Mesendoderm (in vitro differentiated cells): ENCODE data around the gene OTULINL.

Experiments used
- DNase-seq: peaks from one replicate; pipeline ENCODE4 v3.0.0; 2013
- H2AK5ac ChIP-seq: 2 replicates; pipeline ENCODE4 v1.6.1; 2013; ENCODE audit warnings: low read length, inconsistent platforms
- H2BK120ac ChIP-seq: 2 replicates; pipeline ENCODE4 v1.6.1; 2013; ENCODE audit warnings: low read depth, mild to moderate bottlenecking, low read length, moderate library complexity, mixed read lengths
- H2BK15ac ChIP-seq: replicated peaks from 2 replicates; pipeline ENCODE4 v1.6.1; 2013; ENCODE audit warnings: low read depth, mild to moderate bottlenecking, moderate library complexity
- H2BK5ac ChIP-seq: 2 replicates; pipeline ENCODE4 v1.6.1; 2013; ENCODE audit warnings: low read length, inconsistent platforms
- H3K18ac ChIP-seq: 2 replicates; pipeline ENCODE4 v1.6.1; 2013; ENCODE audit warnings: mild to moderate bottlenecking, low read length, mixed read lengths
- H3K23ac ChIP-seq: one replicate; pipeline ENCODE4 v1.6.1; 2013; ENCODE audit warnings: low read length
- H3K27ac ChIP-seq: 2 replicates; pipeline ENCODE4 v1.5.1; 2013; ENCODE audit warnings: low read depth, mild to moderate bottlenecking, inconsistent platforms, low read length, moderate library complexity
- H3K27me3 ChIP-seq: 2 replicates; pipeline ENCODE4 v1.6.1; 2013; ENCODE audit warnings: low read length, control low read depth, mild to moderate bottlenecking, inconsistent platforms; ENCODE audit not compliant: insufficient read depth, poor library complexity
- H3K36me3 ChIP-seq: 2 replicates; pipeline ENCODE4 v1.6.1; 2013; ENCODE audit warnings: low read length, inconsistent platforms; ENCODE audit not compliant: control insufficient read depth, insufficient read depth
- H3K4ac ChIP-seq: one replicate; pipeline ENCODE4 v1.6.1; 2013; ENCODE audit warnings: low read depth, mild to moderate bottlenecking, low read length, moderate library complexity
- H3K4me1 ChIP-seq: 2 replicates; pipeline ENCODE4 v1.6.1; 2013; ENCODE audit warnings: low read depth, low read length, inconsistent platforms; ENCODE audit not compliant: control insufficient read depth
- H3K4me2 ChIP-seq: 2 replicates; pipeline ENCODE4 v1.6.1; 2013; ENCODE audit warnings: low read length
- H3K4me3 ChIP-seq: 2 replicates; pipeline ENCODE4 v1.5.1; 2013; ENCODE audit warnings: mild to moderate bottlenecking, low read length
- H3K56ac ChIP-seq: one replicate; pipeline ENCODE4 v1.6.1; 2013; ENCODE audit warnings: low read length
- H3K79me1 ChIP-seq: 2 replicates; pipeline ENCODE4 v1.6.1; 2013; ENCODE audit warnings: low read length, inconsistent platforms
- H3K79me2 ChIP-seq: 2 replicates; pipeline ENCODE4 v1.6.1; 2013; ENCODE audit warnings: mild to moderate bottlenecking, low read length; ENCODE audit not compliant: control insufficient read depth, insufficient read depth
- H3K9ac ChIP-seq: 2 replicates; pipeline ENCODE4 v1.6.1; 2013; ENCODE audit warnings: low read length, inconsistent platforms
- H4K5ac ChIP-seq: one replicate; pipeline ENCODE4 v1.6.1; 2013; ENCODE audit warnings: low read length
- H4K8ac ChIP-seq: one replicate; pipeline ENCODE4 v1.6.1; 2013; ENCODE audit warnings: low read depth, mild to moderate bottlenecking, control low read depth, low read length, moderate library complexity
- whole genome bisulfite sequencing: extraction: QIAGEN DNeasy Blood & Tissue Kit; methylation state at CpG from one replicate; pipeline ENCODE4 v1.1.7; 2013; ENCODE audit warnings: low lambda C conversion rate, missing lambda C conversion rate; ENCODE audit not compliant: insufficient coverage; ENCODE audit errors: extremely low coverage; 5-methylcytosine and 5-hydroxymethylcytosine counted together

OTULINL gene

GRCh38 chr5:14572836-14573235, 8.8 kb upstream of the OTULINL start:
- Histone ChIP-seq H3K4me3 (no peak overlapping the region), H3K23ac (no peak overlapping the region), H3K56ac (no peak overlapping the region), H3K4me2 (no peak overlapping the region), H3K9ac (no peak overlapping the region), H3K27ac (no peak overlapping the region), H4K8ac (no peak overlapping the region), H3K79me2 (no peaks in the 10 kb centered on the region), H2BK15ac (no peak overlapping the region), H3K27me3 (no peaks in the 10 kb centered on the region), H4K5ac (no peak overlapping the region), H2AK5ac (no peak overlapping the region), H3K4ac (no peak overlapping the region), H3K18ac (no peak overlapping the region), H2BK5ac (no peak overlapping the region), H2BK120ac (no peak overlapping the region), H3K4me1 (no peaks in the 10 kb centered on the region), H3K79me1 (no peaks in the 10 kb centered on the region), H3K36me3 (no peaks in the 10 kb centered on the region)
- DNase-seq: no peak
- WGBS: no CpG with 5 or more reads among the region's 4 CpGs

GRCh38 chr5:14574096-14574495, 7.5 kb upstream of the OTULINL start:
- H3K9ac ChIP-seq: no peak overlapping the region
- no peak overlapping the region for H2BK15ac ChIP-seq
- H3K27me3 ChIP-seq: no peaks in the 10 kb centered on the region
- no peak overlapping the region for H2AK5ac ChIP-seq
- H4K5ac ChIP-seq: no peak overlapping the region
- no peak overlapping the region for H4K8ac ChIP-seq
- no peaks in the 10 kb centered on the region for H3K79me1 ChIP-seq
- H3K27ac ChIP-seq: no peak overlapping the region
- no peak overlapping the region for H3K18ac ChIP-seq
- WGBS: no CpG with 5 or more reads among the region's 3 CpGs
- no peak overlapping the region for H3K4me3 ChIP-seq
- H3K4me2 ChIP-seq: no peak overlapping the region
- H3K23ac ChIP-seq: no peak overlapping the region
- H3K56ac ChIP-seq: no peak overlapping the region
- no peak overlapping the region for H2BK120ac ChIP-seq
- no peak overlapping the region for H3K4ac ChIP-seq
- no peaks in the 10 kb centered on the region for H3K36me3 ChIP-seq
- DNase-seq: no peak
- H3K79me2 ChIP-seq: no peaks in the 10 kb centered on the region
- H2BK5ac ChIP-seq: no peak overlapping the region
- no peaks in the 10 kb centered on the region for H3K4me1 ChIP-seq

GRCh38 chr5:14574891-14575508, 6.6 kb upstream of the OTULINL start:
- Histone ChIP-seq H3K36me3 (no peaks in the 10 kb centered on the region), H3K23ac (no peak overlapping the region), H3K27me3 (no peaks in the 10 kb centered on the region), H3K4me3 (no peak overlapping the region), H4K5ac (no peak overlapping the region), H3K27ac (no peak overlapping the region), H4K8ac (no peak overlapping the region), H2BK5ac (no peak overlapping the region), H2BK15ac (no peak overlapping the region), H2BK120ac (no peak overlapping the region), H3K79me2 (no peaks in the 10 kb centered on the region), H3K9ac (no peak overlapping the region), H3K56ac (no peak overlapping the region), H3K79me1 (no peaks in the 10 kb centered on the region), H3K4ac (no peak overlapping the region), H3K4me2 (no peak overlapping the region), H3K18ac (no peak overlapping the region), H3K4me1 (no peaks in the 10 kb centered on the region), H2AK5ac (no peak overlapping the region)
- DNase-seq: no peak
- no CpG with 5 or more reads among the region's 2 CpGs for whole genome bisulfite sequencing

GRCh38 chr5:14576206-14576605, 5.4 kb upstream of the OTULINL start:
- no peak overlapping the region for H3K23ac ChIP-seq
- H3K4ac ChIP-seq: no peak overlapping the region
- H3K56ac ChIP-seq: no peak overlapping the region
- no peak overlapping the region for H3K4me3 ChIP-seq
- no peak overlapping the region for H3K27ac ChIP-seq
- H3K36me3 ChIP-seq: no peaks in the 10 kb centered on the region
- H2BK5ac ChIP-seq: no peak overlapping the region
- no peak overlapping the region for H3K4me2 ChIP-seq
- H4K8ac ChIP-seq: no peak overlapping the region
- H2BK120ac ChIP-seq: no peak overlapping the region
- no peaks in the 10 kb centered on the region for H3K79me1 ChIP-seq
- no peak overlapping the region for H2AK5ac ChIP-seq
- no peaks in the 10 kb centered on the region for H3K27me3 ChIP-seq
- no peak for DNase-seq
- H3K4me1 ChIP-seq: no peaks in the 10 kb centered on the region
- H4K5ac ChIP-seq: no peak overlapping the region
- H3K79me2 ChIP-seq: no peaks in the 10 kb centered on the region
- no peak overlapping the region for H2BK15ac ChIP-seq
- no peak overlapping the region for H3K9ac ChIP-seq
- WGBS: 100% methylated on average over 2 of the region's 7 CpGs
- no peak overlapping the region for H3K18ac ChIP-seq

GRCh38 chr5:14577079-14577725, 4.4 kb upstream of the OTULINL start:
- no peak for DNase-seq
- H2BK15ac ChIP-seq: no peak overlapping the region
- no peak overlapping the region for H2AK5ac ChIP-seq
- H3K36me3 ChIP-seq: no peaks in the 10 kb centered on the region
- H3K4me3 ChIP-seq: no peak overlapping the region
- no peak overlapping the region for H2BK120ac ChIP-seq
- WGBS: no CpG with 5 or more reads among the region's 40 CpGs
- no peaks in the 10 kb centered on the region for H3K79me2 ChIP-seq
- H3K23ac ChIP-seq: no peak overlapping the region
- H3K4me1 ChIP-seq: no peaks in the 10 kb centered on the region
- H3K56ac ChIP-seq: no peak overlapping the region
- H3K18ac ChIP-seq: no peak overlapping the region
- no peak overlapping the region for H3K9ac ChIP-seq
- no peak overlapping the region for H3K4me2 ChIP-seq
- no peak overlapping the region for H3K4ac ChIP-seq
- no peak overlapping the region for H4K8ac ChIP-seq
- H2BK5ac ChIP-seq: no peak overlapping the region
- H3K27ac ChIP-seq: no peak overlapping the region
- H3K79me1 ChIP-seq: no peaks in the 10 kb centered on the region
- no peaks in the 10 kb centered on the region for H3K27me3 ChIP-seq
- no peak overlapping the region for H4K5ac ChIP-seq

GRCh38 chr5:14577971-14578370, 3.6 kb upstream of the OTULINL start:
- Histone ChIP-seq H2BK120ac (no peak overlapping the region), H4K5ac (no peak overlapping the region), H3K4me3 (no peak overlapping the region), H3K27me3 (no peaks in the 10 kb centered on the region), H3K4me2 (no peak overlapping the region), H3K79me1 (no peaks in the 10 kb centered on the region), H2BK15ac (no peak overlapping the region), H2BK5ac (no peak overlapping the region), H3K36me3 (no peaks in the 10 kb centered on the region), H3K23ac (no peak overlapping the region), H3K18ac (no peak overlapping the region), H3K56ac (no peak overlapping the region), H3K9ac (no peak overlapping the region), H2AK5ac (no peak overlapping the region), H4K8ac (no peak overlapping the region), H3K79me2 (no peaks in the 10 kb centered on the region), H3K4me1 (no peaks in the 10 kb centered on the region), H3K4ac (no peak overlapping the region), H3K27ac (no peak overlapping the region)
- no peak for DNase-seq
- WGBS: no CpG with 5 or more reads among the region's 4 CpGs
